Measurements from ENCODE around the gene UBE2G1.

The UBE2G1 gene

DNA sequence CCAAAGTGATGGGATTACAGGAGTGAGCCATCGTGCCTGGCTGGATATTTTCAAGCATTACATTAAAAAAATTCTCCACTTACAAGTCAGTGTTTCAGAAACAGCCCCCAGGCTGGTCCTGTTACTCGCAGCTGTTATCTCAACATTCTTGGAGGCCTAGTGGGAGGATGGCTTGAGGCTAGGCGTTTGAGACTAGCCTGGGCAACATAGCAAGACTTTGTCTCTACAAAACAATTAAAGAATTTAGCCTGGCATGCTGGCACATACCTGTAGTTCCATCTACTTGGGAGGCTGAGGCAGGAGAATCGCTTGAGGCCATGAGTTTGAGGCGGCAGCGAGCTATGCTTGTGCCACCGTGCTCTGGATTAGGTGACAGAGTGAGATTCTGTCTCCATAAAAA is 40.7 kb upstream of the UBE2G1 start:
- DNase-seq = no peak
- H3K4me3 Mint-ChIP-seq = no peak overlapping the region
- H3K27ac Mint-ChIP-seq = no peak overlapping the region
- TF ChIP-seq, protein P1, sequence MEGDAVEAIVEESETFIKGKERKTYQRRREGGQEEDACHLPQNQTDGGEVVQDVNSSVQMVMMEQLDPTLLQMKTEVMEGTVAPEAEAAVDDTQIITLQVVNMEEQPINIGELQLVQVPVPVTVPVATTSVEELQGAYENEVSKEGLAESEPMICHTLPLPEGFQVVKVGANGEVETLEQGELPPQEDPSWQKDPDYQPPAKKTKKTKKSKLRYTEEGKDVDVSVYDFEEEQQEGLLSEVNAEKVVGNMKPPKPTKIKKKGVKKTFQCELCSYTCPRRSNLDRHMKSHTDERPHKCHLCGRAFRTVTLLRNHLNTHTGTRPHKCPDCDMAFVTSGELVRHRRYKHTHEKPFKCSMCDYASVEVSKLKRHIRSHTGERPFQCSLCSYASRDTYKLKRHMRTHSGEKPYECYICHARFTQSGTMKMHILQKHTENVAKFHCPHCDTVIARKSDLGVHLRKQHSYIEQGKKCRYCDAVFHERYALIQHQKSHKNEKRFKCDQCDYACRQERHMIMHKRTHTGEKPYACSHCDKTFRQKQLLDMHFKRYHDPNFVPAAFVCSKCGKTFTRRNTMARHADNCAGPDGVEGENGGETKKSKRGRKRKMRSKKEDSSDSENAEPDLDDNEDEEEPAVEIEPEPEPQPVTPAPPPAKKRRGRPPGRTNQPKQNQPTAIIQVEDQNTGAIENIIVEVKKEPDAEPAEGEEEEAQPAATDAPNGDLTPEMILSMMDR (IDR thresholded peaks at IDR 0.05) = no peak
- peaks cover 5% of the 10 kb centered on the region for H3K4me1 Mint-ChIP-seq
- H3K9me3 Mint-ChIP-seq = peaks cover under 1% of the 10 kb centered on the region
- no peaks in the 10 kb centered on the region for H3K36me3 Mint-ChIP-seq (ENCODE audit: low read depth)
- H3K27me3 Mint-ChIP-seq (ENCODE audit: low read depth, poor library complexity) = peaks cover 3% of the 10 kb centered on the region

DNA sequence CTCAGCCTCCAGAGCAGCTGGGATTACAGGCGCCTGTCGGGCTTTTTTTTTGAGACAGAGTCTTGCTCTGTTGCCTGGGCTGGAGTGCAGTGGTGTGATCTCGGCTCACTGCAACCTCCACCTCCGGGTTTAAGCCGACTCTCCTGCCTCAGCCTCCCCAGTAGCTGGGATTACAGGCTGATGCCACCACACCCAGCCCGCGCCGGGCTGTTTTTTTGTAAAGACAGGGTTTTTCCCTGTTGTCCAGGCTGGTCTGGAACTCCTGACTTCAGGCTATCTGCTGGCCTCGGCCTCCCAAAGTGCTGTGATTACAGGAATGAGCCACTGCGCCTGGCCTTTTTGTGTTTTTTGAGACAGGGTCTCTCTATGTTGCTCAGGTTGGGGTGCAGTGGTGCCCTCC is 39.9 kb upstream of the UBE2G1 start:
- H3K36me3 Mint-ChIP-seq (ENCODE audit: low read depth) = no peaks in the 10 kb centered on the region
- peaks cover 5% of the 10 kb centered on the region for H3K27me3 Mint-ChIP-seq (ENCODE audit: low read depth, poor library complexity)
- DNase-seq = no peak
- no peak overlapping the region for H3K27ac Mint-ChIP-seq
- TF ChIP-seq, protein P1 (IDR thresholded peaks at IDR 0.05) = no peak
- H3K4me3 Mint-ChIP-seq = no peak overlapping the region
- peaks cover 5% of the 10 kb centered on the region for H3K4me1 Mint-ChIP-seq
- peaks cover 4% of the 10 kb centered on the region for H3K9me3 Mint-ChIP-seq

DNA sequence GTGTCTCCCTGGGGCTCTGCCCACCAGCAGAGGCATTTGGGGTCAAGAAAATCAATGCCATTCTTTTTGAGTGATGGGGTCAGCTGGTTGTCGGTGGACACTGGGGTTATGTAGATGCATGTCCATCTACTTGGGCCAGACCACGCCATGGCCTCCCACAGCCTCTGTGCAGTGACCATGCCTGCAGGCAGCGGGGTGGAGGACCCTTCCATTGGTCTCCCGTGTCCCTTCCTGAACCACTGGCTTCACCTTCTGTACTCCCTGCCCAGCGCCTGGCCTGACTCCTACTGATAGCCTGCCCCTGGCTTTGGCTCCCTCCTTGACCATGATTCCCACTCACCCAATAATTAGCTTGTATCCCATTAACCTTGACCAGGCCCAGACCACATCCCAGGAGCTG is 39.2 kb upstream of the UBE2G1 start:
- peaks cover 5% of the 10 kb centered on the region for H3K4me1 Mint-ChIP-seq
- TF ChIP-seq, protein P1 (IDR thresholded peaks at IDR 0.05) = no peak
- H3K27me3 Mint-ChIP-seq (ENCODE audit: low read depth, poor library complexity) = peaks cover 5% of the 10 kb centered on the region
- H3K36me3 Mint-ChIP-seq (ENCODE audit: low read depth) = no peaks in the 10 kb centered on the region
- no peak for DNase-seq
- peaks cover 4% of the 10 kb centered on the region for H3K9me3 Mint-ChIP-seq
- peak overlapping the region; percentile 38 for H3K27ac Mint-ChIP-seq
- no peak overlapping the region for H3K4me3 Mint-ChIP-seq

DNA sequence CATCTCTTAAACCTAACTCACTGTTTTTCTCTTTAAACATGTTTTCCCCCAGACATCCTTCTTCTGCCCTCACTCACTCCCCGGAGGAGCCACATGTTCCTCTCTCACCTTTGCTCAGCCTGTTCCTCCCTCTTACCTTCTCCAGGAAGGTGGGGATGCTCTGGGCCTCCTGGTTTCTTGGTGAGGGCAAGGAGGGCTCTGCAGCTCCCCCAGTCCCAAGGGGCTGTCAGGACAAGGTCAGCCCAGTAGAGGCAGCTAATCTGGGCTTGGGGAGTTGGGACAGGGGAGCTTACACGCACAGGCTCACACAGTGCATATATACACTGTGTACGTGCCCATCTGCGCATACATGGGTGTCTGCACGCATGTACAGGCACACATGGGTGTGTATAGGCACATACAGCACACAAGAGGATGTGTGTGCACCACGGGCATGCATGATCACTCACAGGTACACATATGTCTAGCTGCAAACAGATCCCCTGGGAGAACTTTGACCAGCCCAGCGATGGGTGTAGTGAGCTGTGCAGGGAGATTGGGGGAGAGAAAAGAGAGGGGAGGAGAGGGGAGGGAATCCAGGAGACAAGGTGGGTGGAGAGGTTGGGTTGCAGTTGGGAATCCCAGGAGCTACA is 38.7 kb upstream of the UBE2G1 start:
- Mint-ChIP-seq H3K27ac (no peak overlapping the region), H3K4me1 (peaks cover 5% of the 10 kb centered on the region), H3K36me3 (ENCODE audit: low read depth) (no peaks in the 10 kb centered on the region), H3K27me3 (ENCODE audit: low read depth, poor library complexity) (peaks cover 5% of the 10 kb centered on the region), H3K4me3 (no peak overlapping the region), H3K9me3 (peaks cover 4% of the 10 kb centered on the region)
- DNase-seq = no peak
- TF ChIP-seq, protein P1 (IDR thresholded peaks at IDR 0.05) = no peak

DNA sequence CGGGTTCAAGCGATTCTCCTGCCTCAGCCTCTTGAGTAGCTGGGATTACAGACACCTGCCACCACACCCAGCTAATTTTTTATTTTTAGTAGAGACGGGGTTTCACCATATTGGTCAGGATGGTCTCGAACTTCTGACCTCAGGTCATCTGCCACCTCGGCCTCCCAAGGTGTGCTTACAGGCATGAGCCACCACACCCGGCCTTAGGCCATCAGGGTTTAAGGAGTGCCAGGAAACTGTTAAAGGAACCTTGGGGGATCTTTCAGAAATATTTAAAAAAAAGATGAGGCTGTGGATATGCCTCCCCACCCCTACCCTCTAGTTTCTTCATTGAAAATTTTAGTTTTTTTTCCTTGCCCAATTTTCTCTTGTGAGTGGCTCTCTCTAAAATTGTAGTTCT is 31.4 kb upstream of the UBE2G1 start:
- peaks cover 13% of the 10 kb centered on the region for H3K4me1 Mint-ChIP-seq
- DNase-seq = no peak
- TF ChIP-seq, protein P1 (IDR thresholded peaks at IDR 0.05) = no peak
- H3K27ac Mint-ChIP-seq = no peak overlapping the region
- peaks cover 4% of the 10 kb centered on the region for H3K9me3 Mint-ChIP-seq
- H3K36me3 Mint-ChIP-seq (ENCODE audit: low read depth) = no peaks in the 10 kb centered on the region
- H3K4me3 Mint-ChIP-seq = no peak overlapping the region
- H3K27me3 Mint-ChIP-seq (ENCODE audit: low read depth, poor library complexity) = peaks cover 19% of the 10 kb centered on the region

DNA sequence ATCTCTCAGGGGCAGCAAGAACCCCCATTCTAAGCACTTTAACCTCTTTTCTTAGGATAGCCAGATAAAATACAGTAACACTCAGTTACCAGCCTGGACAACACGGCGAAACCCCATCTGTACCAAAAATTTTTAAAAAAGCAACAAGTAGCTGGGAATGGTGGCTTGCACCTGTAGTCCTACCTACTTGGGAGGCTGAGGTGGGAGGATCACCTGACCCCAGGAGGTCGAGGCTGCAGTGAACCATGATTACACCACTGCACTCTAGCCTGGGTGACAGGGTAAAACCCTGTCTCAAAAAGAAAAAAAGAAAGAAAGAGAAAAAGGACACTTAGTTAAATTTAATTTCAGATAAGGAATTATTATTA is 28.6 kb upstream of the UBE2G1 start:
- TF ChIP-seq, protein P1 (IDR thresholded peaks at IDR 0.05) = no peak
- H3K4me1 Mint-ChIP-seq = peaks cover 13% of the 10 kb centered on the region
- no peak overlapping the region for H3K27ac Mint-ChIP-seq
- no peak for DNase-seq
- no peak overlapping the region for H3K4me3 Mint-ChIP-seq
- peaks cover 14% of the 10 kb centered on the region for H3K27me3 Mint-ChIP-seq (ENCODE audit: low read depth, poor library complexity)
- no peaks in the 10 kb centered on the region for H3K9me3 Mint-ChIP-seq
- H3K36me3 Mint-ChIP-seq (ENCODE audit: low read depth) = no peaks in the 10 kb centered on the region
